ENCODE data around the gene COL9A3. TPM values are rescaled to one million over a fixed set of nuclear protein-coding genes. Genes with fewer than 3 reads are reported as not detected.

COL9A3 gene
- total and polyA plus RNA-seq, 4 experiments from 2014 or later = 0.41 TPM; not detected in 3

DNA sequence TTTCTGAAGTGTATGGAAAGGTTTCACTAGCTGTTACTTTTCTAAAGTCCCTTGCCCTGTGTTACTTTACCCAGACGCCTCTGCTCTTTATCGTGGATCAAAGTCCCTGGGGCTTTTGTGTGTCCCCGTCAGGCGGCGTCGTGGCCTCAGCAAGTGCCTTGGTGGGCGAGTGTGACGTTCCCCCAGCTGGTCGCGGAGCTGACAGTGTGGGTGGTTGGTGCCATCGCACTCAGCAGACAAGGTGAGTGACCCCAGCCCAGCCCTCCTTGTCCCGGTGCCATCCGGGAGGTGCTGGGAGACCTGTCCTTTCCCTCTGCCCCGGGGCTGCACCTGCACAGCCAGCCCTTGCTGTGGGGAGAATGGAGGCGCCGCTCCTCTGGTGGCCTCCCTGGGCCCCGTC is 72.1 kb downstream of the COL9A3 start:
- CTCF ChIA-PET (ENCODE audit: partially characterized antibody) = interaction anchor here (4.5 kb wide), 1 partner anchor 13 kb away, joined by 33 read pairs; no protein-coding TSS in a partner anchor
- Histone ChIP-seq H3K9me3 (ENCODE audit: control insufficient read depth in 1 of 2, low read length in 2 of 2) (no peaks in the 10 kb centered on the region), H3K4me3 (ENCODE audit: low read length in 2 of 2) (no peak overlapping the region), H3K4me1 (ENCODE audit: insufficient read depth, low read length) (peaks cover 27% of the 10 kb centered on the region), H3K27me3 (ENCODE audit: insufficient read depth, low read length) (no peaks in the 10 kb centered on the region), H3K36me3 (ENCODE audit: insufficient read depth, low read length) (peaks cover 73% of the 10 kb centered on the region), H3K27ac (ENCODE audit: low read depth, low read length) (no peak overlapping the region)
- no peak overlapping the region for H3K27ac Mint-ChIP-seq
- H3K4me3 Mint-ChIP-seq = no peak overlapping the region
- H3K9me3 Mint-ChIP-seq = no peaks in the 10 kb centered on the region
- H3K4me1 Mint-ChIP-seq = peaks cover 6 to 34% (median 14%) of the 10 kb centered on the region in 4 donors
- no peak for DNase-seq
- intact Hi-C loops (cut with micrococcal nuclease) = no loop called here
- POLR2A ChIA-PET (ENCODE audit: partially characterized antibody) = interaction anchor here (0.7 kb wide), 1 partner anchor 18 kb away, joined by 3 read pairs; no protein-coding TSS in a partner anchor
- peaks cover 43 to 73% of the 10 kb centered on the region in 2 donors for H3K36me3 Mint-ChIP-seq
- H3K27me3 Mint-ChIP-seq = no peaks in the 10 kb centered on the region

DNA sequence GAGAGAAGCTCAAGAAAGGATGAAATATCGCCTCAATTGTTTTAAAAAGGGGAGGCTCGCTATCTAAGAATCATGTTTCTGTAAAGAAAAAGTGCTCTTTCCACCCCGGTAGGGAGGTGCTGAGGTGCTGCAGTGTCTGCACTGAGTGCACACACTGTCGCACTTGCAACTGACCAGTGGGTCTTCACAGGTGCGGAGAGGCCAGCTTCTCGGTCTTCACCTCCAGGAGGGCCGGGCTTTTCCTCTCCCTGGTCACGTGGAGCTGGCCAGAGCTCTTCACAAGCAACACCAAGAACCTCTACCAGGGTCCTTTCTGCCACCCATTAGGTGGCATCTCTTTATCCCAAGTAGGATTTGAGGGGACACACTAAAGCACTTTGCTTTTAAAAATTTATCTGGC is 72.6 kb downstream of the COL9A3 start:
- Histone ChIP-seq H3K4me1 (ENCODE audit: insufficient read depth, low read length) (peaks cover 27% of the 10 kb centered on the region), H3K36me3 (ENCODE audit: insufficient read depth, low read length) (peaks cover 78% of the 10 kb centered on the region), H3K27ac (ENCODE audit: low read depth, low read length) (no peak overlapping the region), H3K27me3 (ENCODE audit: insufficient read depth, low read length) (no peaks in the 10 kb centered on the region), H3K9me3 (ENCODE audit: control insufficient read depth in 1 of 2, low read length in 2 of 2) (no peaks in the 10 kb centered on the region), H3K4me3 (ENCODE audit: low read length in 2 of 2) (no peak overlapping the region)
- peak overlapping the region in 1 of 7 donors; percentile 53 for H3K27ac Mint-ChIP-seq
- no peak for DNase-seq
- CTCF ChIA-PET (ENCODE audit: partially characterized antibody) = interaction anchor here (1.4 to 4.5 kb wide), 4 partner anchors 12 to 120 kb away, joined by 3 to 33 read pairs (median 6); no protein-coding TSS in a partner anchor
- intact Hi-C loops (cut with micrococcal nuclease) = no loop called here
- POLR2A ChIA-PET (ENCODE audit: partially characterized antibody) = interaction anchor here (0.7 to 1.3 kb wide), 3 partner anchors 18 to 65 kb away, joined by 3 to 5 read pairs (median 4); partner anchors contain the start of gene TCFL5
- H3K27me3 Mint-ChIP-seq = no peaks in the 10 kb centered on the region
- peaks cover 48 to 78% of the 10 kb centered on the region in 2 donors for H3K36me3 Mint-ChIP-seq
- peak overlapping the region in 1 of 8 donors; percentile 45 for H3K4me3 Mint-ChIP-seq
- peaks cover 6 to 34% (median 14%) of the 10 kb centered on the region in 4 donors for H3K4me1 Mint-ChIP-seq
- no peaks in the 10 kb centered on the region for H3K9me3 Mint-ChIP-seq

DNA sequence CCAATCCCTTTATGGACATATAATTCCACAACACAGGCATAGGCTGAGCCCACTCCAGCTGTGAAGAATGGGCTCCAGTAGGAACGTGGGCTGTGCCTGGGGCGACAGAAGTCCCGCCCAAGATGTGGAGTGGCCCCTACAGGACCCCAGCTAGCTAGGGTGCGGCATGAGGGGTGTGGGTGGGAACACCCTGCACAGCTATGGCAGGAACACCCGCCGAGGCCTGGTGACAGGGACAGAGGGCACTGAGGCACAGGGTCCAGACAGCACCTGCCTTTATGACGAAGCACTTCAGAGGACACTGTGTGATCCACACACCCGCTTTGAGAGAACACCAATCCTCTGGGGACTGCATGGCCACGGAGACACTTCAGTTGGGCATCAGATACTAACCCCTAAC is 73.0 kb downstream of the COL9A3 start:
- peaks cover 27% of the 10 kb centered on the region for H3K4me1 ChIP-seq (ENCODE audit: insufficient read depth, low read length)
- intact Hi-C loops (cut with micrococcal nuclease) = no loop called here
- CTCF ChIA-PET (ENCODE audit: partially characterized antibody) = interaction anchor here (0.8 to 4.5 kb wide), 5 partner anchors 12 to 119 kb away, joined by 3 to 33 read pairs (median 3); no protein-coding TSS in a partner anchor
- Mint-ChIP-seq H3K4me3 (no peak overlapping the region), H3K27ac (no peak overlapping the region), H3K27me3 (no peaks in the 10 kb centered on the region), H3K36me3 (peaks cover 53 to 82% of the 10 kb centered on the region in 2 donors), H3K4me1 (peaks cover 6 to 34% (median 14%) of the 10 kb centered on the region in 4 donors), H3K9me3 (no peaks in the 10 kb centered on the region)
- DNase-seq = no peak
- no peaks in the 10 kb centered on the region for H3K27me3 ChIP-seq (ENCODE audit: insufficient read depth, low read length)
- H3K9me3 ChIP-seq (ENCODE audit: control insufficient read depth in 1 of 2, low read length in 2 of 2) = no peaks in the 10 kb centered on the region
- H3K27ac ChIP-seq (ENCODE audit: low read depth, low read length) = no peak overlapping the region
- POLR2A ChIA-PET (ENCODE audit: partially characterized antibody) = interaction anchor here (1.2 to 1.3 kb wide), 2 partner anchors 28 to 64 kb away, joined by 4 to 5 read pairs; partner anchors contain the start of gene TCFL5
- peaks cover 82% of the 10 kb centered on the region for H3K36me3 ChIP-seq (ENCODE audit: insufficient read depth, low read length)
- no peak overlapping the region for H3K4me3 ChIP-seq (ENCODE audit: low read length in 2 of 2)

DNA sequence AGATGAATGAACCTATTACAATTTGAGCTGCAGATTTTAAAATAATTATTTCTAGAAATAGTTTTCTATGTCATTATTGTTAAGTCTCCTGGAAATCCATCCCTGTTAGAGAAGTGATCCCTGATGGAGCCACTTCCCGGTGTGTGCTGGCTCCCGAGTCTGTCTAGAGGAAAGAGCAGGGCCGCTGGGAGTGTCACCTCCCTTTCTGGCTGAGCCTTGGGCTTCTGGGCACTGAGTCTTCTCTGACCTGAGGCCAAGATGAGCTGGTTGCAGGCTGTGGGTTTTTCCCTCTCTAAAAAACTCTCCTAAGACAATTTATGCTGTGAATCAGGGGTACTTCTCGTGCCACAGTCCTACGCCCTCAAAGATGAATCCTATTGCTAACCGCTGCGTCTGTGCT is 73.6 kb downstream of the COL9A3 start:
- Mint-ChIP-seq H3K36me3 (peaks cover 58 to 88% of the 10 kb centered on the region in 2 donors), H3K4me3 (no peak overlapping the region)

More for the DNA sequence above, 73.6 kb downstream of the COL9A3 start:
- peaks cover 88% of the 10 kb centered on the region for H3K36me3 ChIP-seq (ENCODE audit: insufficient read depth, low read length)
- Mint-ChIP-seq H3K27ac (peak overlapping the region in 5 of 7 donors; percentile 81 to 93 (median 88)), H3K9me3 (no peaks in the 10 kb centered on the region), H3K4me1 (peaks cover 8 to 34% (median 14%) of the 10 kb centered on the region in 4 donors), H3K27me3 (no peaks in the 10 kb centered on the region)
- intact Hi-C loops (cut with micrococcal nuclease) = no loop called here
- no peak overlapping the region for H3K4me3 ChIP-seq (ENCODE audit: low read length in 2 of 2)
- POLR2A ChIA-PET (ENCODE audit: partially characterized antibody) = interaction anchor here (0.6 to 1.3 kb wide), 5 partner anchors 10 to 64 kb away, joined by 3 to 5 read pairs (median 4); partner anchors contain the start of genes GID8 and TCFL5
- peak overlapping the region; percentile 13 for H3K27ac ChIP-seq (ENCODE audit: low read depth, low read length)
- no peak for DNase-seq
- H3K4me1 ChIP-seq (ENCODE audit: insufficient read depth, low read length) = peaks cover 27% of the 10 kb centered on the region
- no peaks in the 10 kb centered on the region for H3K27me3 ChIP-seq (ENCODE audit: insufficient read depth, low read length)
- no peaks in the 10 kb centered on the region for H3K9me3 ChIP-seq (ENCODE audit: control insufficient read depth in 1 of 2, low read length in 2 of 2)
- CTCF ChIA-PET (ENCODE audit: partially characterized antibody) = interaction anchor here (0.8 to 4.5 kb wide), 6 partner anchors 11 to 119 kb away, joined by 3 to 33 read pairs (median 3); no protein-coding TSS in a partner anchor

Other genes starting within 250 kb of the COL9A3 start
- gene SLCO4A1, start 174.5 kb upstream of the COL9A3 start, total RNA-seq = under 1 TPM; 0.97 to 0.99 TPM
- gene SLCO4A1, start 174.5 kb upstream of the COL9A3 start, polyA plus RNA-seq = under 1 TPM in 1 of 2 donors, not detected in 1; 0.49 TPM
- gene NTSR1, start 108.2 kb upstream of the COL9A3 start, total RNA-seq = under 1 TPM; 0.30 to 0.38 TPM
- gene NTSR1, start 108.2 kb upstream of the COL9A3 start, polyA plus RNA-seq = not detected
- gene MRGBP, start 20.6 kb upstream of the COL9A3 start, total RNA-seq = 10 to 100 TPM in 1 of 2 experiments, 1 to 10 TPM in 1; 9.7 to 11.0 TPM
- 10 to 100 TPM in 1 of 2 donors, 1 to 10 TPM in 1; 6.8 to 10.9 TPM for gene MRGBP, start 20.6 kb upstream of the COL9A3 start, polyA plus RNA-seq
- 10 to 100 TPM; 73.6 to 75.9 TPM for gene OGFR, start 12.2 kb upstream of the COL9A3 start, total RNA-seq
- gene OGFR, start 12.2 kb upstream of the COL9A3 start, polyA plus RNA-seq = 10 to 100 TPM; 13.8 to 65.3 TPM
- 10 to 100 TPM in 1 of 2 experiments, 1 to 10 TPM in 1; 9.9 to 10.3 TPM for gene TCFL5, start 44.8 kb downstream of the COL9A3 start, total RNA-seq
- gene TCFL5, start 44.8 kb downstream of the COL9A3 start, polyA plus RNA-seq = 1 to 10 TPM in 1 of 2 donors, under 1 TPM in 1; 0.52 to 2.5 TPM
- gene DIDO1, start 109.5 kb downstream of the COL9A3 start, total RNA-seq = 100 to 1,000 TPM; 127 to 129 TPM
- 10 to 100 TPM; 24.7 to 39.7 TPM for gene DIDO1, start 109.5 kb downstream of the COL9A3 start, polyA plus RNA-seq
- 10 to 100 TPM; 44.4 to 47.8 TPM for gene GID8, start 121.1 kb downstream of the COL9A3 start, total RNA-seq
- 10 to 100 TPM; 11.2 to 19.1 TPM for gene GID8, start 121.1 kb downstream of the COL9A3 start, polyA plus RNA-seq
- 1 to 10 TPM; 2.1 to 2.4 TPM for gene SLC17A9, start 135.7 kb downstream of the COL9A3 start, total RNA-seq
- under 1 TPM in 1 of 2 donors, not detected in 1; 0.13 TPM for gene SLC17A9, start 135.7 kb downstream of the COL9A3 start, polyA plus RNA-seq
- gene BHLHE23, start 189.9 kb downstream of the COL9A3 start, total RNA-seq = not detected
- not detected for gene BHLHE23, start 189.9 kb downstream of the COL9A3 start, polyA plus RNA-seq